ENCODE data around the gene RANBP1. TPM values are rescaled to one million over a fixed set of nuclear protein-coding genes. Genes with fewer than 3 reads are reported as not detected.

RANBP1 gene
- total and polyA plus RNA-seq, 9 of the 15 experiments (the other 6 are each of a cell fraction or from before 2014, with no cell fraction given) = 162 to 2,891 (median 1,289) TPM

- TF ChIP-seq CUX1 (CRISPR knock-in tag; IDR thresholded peaks at IDR 0.05) (no peak), SMARCA5 (IDR thresholded peaks at IDR 0.05) (no peak)
These were observed 31.9 kb upstream of the RANBP1 start (continued) for GRCh38 chr22:20083891-20084546.

Data from K562 (cell line).